ENCODE results near the gene GRIP1.

DNA sequence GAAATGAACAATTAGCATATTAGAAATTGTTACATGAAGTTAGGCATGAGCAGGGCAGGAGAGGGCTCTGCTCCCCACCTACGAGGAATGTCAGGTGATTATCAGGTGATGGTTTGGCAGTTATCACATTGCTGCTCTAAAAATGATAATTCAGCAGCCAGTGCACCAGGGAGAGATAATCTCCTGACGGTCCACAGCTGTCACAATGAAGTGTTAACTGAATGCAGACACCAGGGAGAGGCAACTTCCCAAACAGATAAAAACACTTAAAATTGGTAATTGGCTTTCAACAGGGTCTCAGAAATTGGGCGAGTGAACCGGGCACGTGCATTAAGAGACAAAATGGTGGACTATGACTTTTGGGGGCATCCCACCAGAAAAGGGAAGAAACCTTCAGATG lies 176.0 kb downstream of the GRIP1 start:
- TF ChIP-seq, protein P1, sequence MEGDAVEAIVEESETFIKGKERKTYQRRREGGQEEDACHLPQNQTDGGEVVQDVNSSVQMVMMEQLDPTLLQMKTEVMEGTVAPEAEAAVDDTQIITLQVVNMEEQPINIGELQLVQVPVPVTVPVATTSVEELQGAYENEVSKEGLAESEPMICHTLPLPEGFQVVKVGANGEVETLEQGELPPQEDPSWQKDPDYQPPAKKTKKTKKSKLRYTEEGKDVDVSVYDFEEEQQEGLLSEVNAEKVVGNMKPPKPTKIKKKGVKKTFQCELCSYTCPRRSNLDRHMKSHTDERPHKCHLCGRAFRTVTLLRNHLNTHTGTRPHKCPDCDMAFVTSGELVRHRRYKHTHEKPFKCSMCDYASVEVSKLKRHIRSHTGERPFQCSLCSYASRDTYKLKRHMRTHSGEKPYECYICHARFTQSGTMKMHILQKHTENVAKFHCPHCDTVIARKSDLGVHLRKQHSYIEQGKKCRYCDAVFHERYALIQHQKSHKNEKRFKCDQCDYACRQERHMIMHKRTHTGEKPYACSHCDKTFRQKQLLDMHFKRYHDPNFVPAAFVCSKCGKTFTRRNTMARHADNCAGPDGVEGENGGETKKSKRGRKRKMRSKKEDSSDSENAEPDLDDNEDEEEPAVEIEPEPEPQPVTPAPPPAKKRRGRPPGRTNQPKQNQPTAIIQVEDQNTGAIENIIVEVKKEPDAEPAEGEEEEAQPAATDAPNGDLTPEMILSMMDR (IDR thresholded peaks at IDR 0.05; ENCODE audit: low read length) = no peak
- TF ChIP-seq EZH2 (optimal IDR thresholded peaks at IDR 0.05; ENCODE audit: low read depth, low read length) (no peak), EZH2phosphoT487 (IDR thresholded peaks at IDR 0.05; ENCODE audit: low read length) (no peak)
